Right atrium auricular region (tissue), 2 donors: Measurements from ENCODE around the gene FRMD8. TPM values are rescaled to one million over a fixed set of nuclear protein-coding genes. Genes with fewer than 3 reads are reported as not detected.

ENCODE experiments used
- DNase-seq: peaks from one replicate; pipeline ENCODE4 v3.0.0-alpha.2; 2019; ENCODE audit warnings: low spot score
- H3K27ac ChIP-seq, 2 donors: fragments of 200-600 bp; sonication (generic); 1 replicate in 1 of 2; 2 replicates in 1 of 2; pipeline ENCODE4 v1.5.1; 2016 to 2019
- H3K27me3 ChIP-seq, 2 donors: fragments of 200-600 bp; sonication (generic); one replicate each; pipeline versions ENCODE4 v1.5.1 to v1.6.0; 2017 to 2019
- H3K36me3 ChIP-seq: fragments of 200-600 bp; sonication (generic); one replicate; pipeline ENCODE4 v1.5.1; 2016
- H3K4me1 ChIP-seq, 2 donors: fragments of 200-600 bp; sonication (generic); one replicate each; pipeline versions ENCODE4 v1.5.1 to v1.6.0; 2017 to 2019
- H3K4me3 ChIP-seq, 2 donors: fragments of 200-600 bp; sonication (generic); 1 replicate in 1 of 2; 2 replicates in 1 of 2; pipeline ENCODE4 v1.5.1; 2017 to 2019; ENCODE audit warnings: mild to moderate bottlenecking in 1 of 2, moderate library complexity in 1 of 2
- H3K9me3 ChIP-seq, 2 donors: fragments of 200-600 bp; sonication (generic); one replicate each; pipeline ENCODE4 v1.5.1; 2019
- total RNA-seq, 2 donors: library from RNA; depleted of rRNA; stranded (reverse); fragments of >200 nt; gene quantifications; one replicate each; pipeline ENCODE4 v1.1.0, GENCODE V29; 2016
- TF ChIP-seq, protein P1 (sequence below), 2 donors: fragments of 200-600 bp; sonication (generic); IDR thresholded peaks; one replicate each; pipeline ENCODE4 v1.5.1; 2019; ENCODE audit warnings: antibody characterized with exemption in 2 of 2

The FRMD8 gene, protein sequence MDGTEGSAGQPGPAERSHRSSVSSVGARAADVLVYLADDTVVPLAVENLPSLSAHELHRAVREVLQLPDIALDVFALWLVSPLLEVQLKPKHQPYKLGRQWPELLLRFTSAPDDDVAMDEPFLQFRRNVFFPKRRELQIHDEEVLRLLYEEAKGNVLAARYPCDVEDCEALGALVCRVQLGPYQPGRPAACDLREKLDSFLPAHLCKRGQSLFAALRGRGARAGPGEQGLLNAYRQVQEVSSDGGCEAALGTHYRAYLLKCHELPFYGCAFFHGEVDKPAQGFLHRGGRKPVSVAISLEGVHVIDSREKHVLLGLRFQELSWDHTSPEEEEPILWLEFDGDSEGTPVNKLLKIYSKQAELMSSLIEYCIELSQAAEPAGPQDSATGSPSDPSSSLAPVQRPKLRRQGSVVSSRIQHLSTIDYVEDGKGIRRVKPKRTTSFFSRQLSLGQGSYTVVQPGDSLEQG
- total RNA-seq, result 10 to 100 TPM; 10.2 to 23.8 TPM

DNA sequence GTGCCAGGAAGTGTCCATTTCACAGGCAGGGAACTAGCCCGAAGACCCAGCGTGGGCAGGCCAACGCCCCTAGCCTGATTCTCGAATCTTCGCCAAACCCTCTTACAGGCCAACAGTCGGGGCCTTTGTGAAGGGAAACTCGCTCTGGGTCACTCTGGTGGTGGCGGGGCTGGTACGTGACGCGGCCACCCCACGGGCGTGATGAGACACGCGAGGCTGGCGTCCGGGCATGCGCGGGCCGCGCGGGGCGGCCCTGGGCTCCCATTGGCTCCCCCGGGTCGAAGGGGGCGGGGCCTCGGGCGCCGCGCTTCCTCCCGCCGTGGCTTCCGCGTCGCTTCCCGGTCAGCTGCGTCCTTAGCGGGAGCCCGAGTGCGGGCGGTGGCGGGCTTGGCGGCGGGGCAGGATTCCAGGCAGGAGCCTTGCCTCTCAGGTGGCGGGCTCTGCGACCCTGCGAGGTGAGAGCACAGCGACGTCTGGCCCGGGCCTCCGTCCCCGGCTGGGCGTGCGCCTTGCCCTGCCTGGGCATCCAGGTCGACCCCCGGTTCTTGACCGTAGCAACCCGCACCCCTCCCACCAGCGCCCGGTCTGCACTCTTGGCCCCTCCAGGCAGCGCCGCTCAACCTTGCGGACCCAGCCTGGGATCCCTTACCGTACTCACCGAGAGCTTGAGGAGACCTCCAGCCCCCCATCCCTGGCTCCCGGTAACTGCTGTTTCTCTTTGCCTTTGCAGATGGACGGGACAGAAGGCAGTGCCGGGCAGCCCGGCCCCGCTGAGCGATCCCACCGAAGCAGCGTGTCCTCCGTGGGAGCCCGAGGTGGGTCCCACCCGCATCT lies at the start of gene FRMD8:
TSS of gene FRMD8 (plus strand) at position 331 of the 834 bp plus-strand sequence. CDS start at position 731, 400 bp downstream.
- Histone ChIP-seq H3K4me1 (peaks cover 0 to 84% of the 10 kb centered on the region in 2 donors), H3K9me3 (no peaks in the 10 kb centered on the region), H3K36me3 (peaks cover 5% of the 10 kb centered on the region), H3K27me3 (no peaks in the 10 kb centered on the region), H3K27ac (peak within 1 kb of the TSS; percentile 98), H3K4me3 (peak within 1 kb of the TSS; percentile 85 to 94)
- TF ChIP-seq, protein P1, sequence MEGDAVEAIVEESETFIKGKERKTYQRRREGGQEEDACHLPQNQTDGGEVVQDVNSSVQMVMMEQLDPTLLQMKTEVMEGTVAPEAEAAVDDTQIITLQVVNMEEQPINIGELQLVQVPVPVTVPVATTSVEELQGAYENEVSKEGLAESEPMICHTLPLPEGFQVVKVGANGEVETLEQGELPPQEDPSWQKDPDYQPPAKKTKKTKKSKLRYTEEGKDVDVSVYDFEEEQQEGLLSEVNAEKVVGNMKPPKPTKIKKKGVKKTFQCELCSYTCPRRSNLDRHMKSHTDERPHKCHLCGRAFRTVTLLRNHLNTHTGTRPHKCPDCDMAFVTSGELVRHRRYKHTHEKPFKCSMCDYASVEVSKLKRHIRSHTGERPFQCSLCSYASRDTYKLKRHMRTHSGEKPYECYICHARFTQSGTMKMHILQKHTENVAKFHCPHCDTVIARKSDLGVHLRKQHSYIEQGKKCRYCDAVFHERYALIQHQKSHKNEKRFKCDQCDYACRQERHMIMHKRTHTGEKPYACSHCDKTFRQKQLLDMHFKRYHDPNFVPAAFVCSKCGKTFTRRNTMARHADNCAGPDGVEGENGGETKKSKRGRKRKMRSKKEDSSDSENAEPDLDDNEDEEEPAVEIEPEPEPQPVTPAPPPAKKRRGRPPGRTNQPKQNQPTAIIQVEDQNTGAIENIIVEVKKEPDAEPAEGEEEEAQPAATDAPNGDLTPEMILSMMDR (IDR thresholded peaks at IDR 0.05), result no peak
- DNase-seq, result peak; percentile 96

GRCh38 chr11:65338676-65339075 lies 47.8 kb upstream of the FRMD8 start:
- H3K27me3 ChIP-seq, result no peaks in the 10 kb centered on the region
- DNase-seq, result no peak
- H3K27ac ChIP-seq, result no peak overlapping the region
- peaks cover 40% of the 10 kb centered on the region for H3K36me3 ChIP-seq
- no peaks in the 10 kb centered on the region for H3K9me3 ChIP-seq
- peaks cover 0 to 48% of the 10 kb centered on the region in 2 donors for H3K4me1 ChIP-seq
- H3K4me3 ChIP-seq, result no peak overlapping the region
- TF ChIP-seq, protein P1 (IDR thresholded peaks at IDR 0.05), result no peak

- Histone ChIP-seq H3K36me3 (peaks cover 55% of the 10 kb centered on the region), H3K4me3 (no peak overlapping the region), H3K27me3 (no peaks in the 10 kb centered on the region), H3K4me1 (peaks cover 0 to 37% of the 10 kb centered on the region in 2 donors), H3K9me3 (no peaks in the 10 kb centered on the region), H3K27ac (no peak overlapping the region)
- TF ChIP-seq, protein P1 (IDR thresholded peaks at IDR 0.05), result no peak
- DNase-seq, result no peak
Measured at GRCh38 chr11:65340226-65340625, 46.2 kb upstream of the FRMD8 start.

- peak overlapping the region in 1 of 2 donors; percentile 50 for H3K27ac ChIP-seq
- peaks cover 67% of the 10 kb centered on the region for H3K36me3 ChIP-seq
- H3K27me3 ChIP-seq, result no peaks in the 10 kb centered on the region
- no peak for DNase-seq
- TF ChIP-seq, protein P1 (IDR thresholded peaks at IDR 0.05), result no peak
- H3K4me1 ChIP-seq, result peaks cover 0 to 28% of the 10 kb centered on the region in 2 donors
- no peak overlapping the region for H3K4me3 ChIP-seq
- H3K9me3 ChIP-seq, result no peaks in the 10 kb centered on the region
Measured at GRCh38 chr11:65341856-65342255, 44.6 kb upstream of the FRMD8 start.

- Histone ChIP-seq H3K36me3 (peaks cover 59% of the 10 kb centered on the region), H3K4me3 (no peak overlapping the region), H3K27ac (no peak overlapping the region), H3K9me3 (no peaks in the 10 kb centered on the region), H3K27me3 (no peaks in the 10 kb centered on the region), H3K4me1 (peaks cover 0 to 24% of the 10 kb centered on the region in 2 donors)
- TF ChIP-seq, protein P1 (IDR thresholded peaks at IDR 0.05), result no peak
- DNase-seq, result no peak
Measured at GRCh38 chr11:65351511-65351910, 34.9 kb upstream of the FRMD8 start.
